Ectodermal cell (in vitro differentiated cells): ENCODE measurements around the gene MOAP1.
"Not testable (repeated sequence)": the region's sequence is repeated elsewhere in the genome, so short reads cannot be mapped to it uniquely, and the experiment has no call there.

Source experiments
- H3K27ac ChIP-seq: 2 replicates; pipeline ENCODE4 v1.7.0; 2013; ENCODE audit warnings: mild to moderate bottlenecking, low read depth, low read length; ENCODE audit not compliant: insufficient read depth, poor library complexity, severe bottlenecking
- H3K27me3 ChIP-seq: 2 replicates; pipeline ENCODE4 v1.7.0; 2013; ENCODE audit warnings: mild to moderate bottlenecking, low read length; ENCODE audit not compliant: insufficient read depth, control insufficient read depth, poor library complexity, severe bottlenecking
- H3K36me3 ChIP-seq: one replicate; pipeline ENCODE4 v1.7.0; 2013; ENCODE audit warnings: low read length; ENCODE audit not compliant: control insufficient read depth, insufficient read depth
- H3K4me1 ChIP-seq: one replicate; pipeline ENCODE4 v1.7.0; 2013; ENCODE audit warnings: low read length; ENCODE audit not compliant: control insufficient read depth, insufficient read depth
- H3K4me3 ChIP-seq: 2 replicates; pipeline ENCODE4 v1.7.0; 2013; ENCODE audit warnings: low read depth, low read length, control low read depth; ENCODE audit not compliant: insufficient read depth
- H3K9me3 ChIP-seq: 2 replicates; pipeline ENCODE4 v1.7.0; 2013; ENCODE audit warnings: mild to moderate bottlenecking, low read length, moderate library complexity; ENCODE audit not compliant: control insufficient read depth
- WGBS, 2 experiments: methylation state at CpG; one replicate each; pipeline ENCODE4 v1.1.7; 2013; ENCODE audit warnings: missing lambda C conversion rate in 2 of 2; 5-methylcytosine and 5-hydroxymethylcytosine counted together

MOAP1 gene

GRCh38 chr14:93165271-93166265 lies 19.1 kb downstream of the MOAP1 start:
- WGBS, 2 experiments, result 85 to 89% methylated on average over 24 of the region's 26 CpGs
- not testable (repeated sequence) for H3K4me3 ChIP-seq, H3K27me3 ChIP-seq, H3K27ac ChIP-seq, H3K36me3 ChIP-seq, H3K4me1 ChIP-seq, H3K9me3 ChIP-seq

GRCh38 chr14:93163564-93163963 lies 21.1 kb downstream of the MOAP1 start:
- WGBS, 2 experiments, result 64 to 72% methylated on average over 4 to 5 of the region's 5 CpGs
- Histone ChIP-seq H3K4me3 (no peak overlapping the region), H3K27me3 (no peaks in the 10 kb centered on the region), H3K27ac (no peak overlapping the region), H3K4me1 (no peaks in the 10 kb centered on the region), H3K36me3 (no peaks in the 10 kb centered on the region), H3K9me3 (no peaks in the 10 kb centered on the region)

DNA sequence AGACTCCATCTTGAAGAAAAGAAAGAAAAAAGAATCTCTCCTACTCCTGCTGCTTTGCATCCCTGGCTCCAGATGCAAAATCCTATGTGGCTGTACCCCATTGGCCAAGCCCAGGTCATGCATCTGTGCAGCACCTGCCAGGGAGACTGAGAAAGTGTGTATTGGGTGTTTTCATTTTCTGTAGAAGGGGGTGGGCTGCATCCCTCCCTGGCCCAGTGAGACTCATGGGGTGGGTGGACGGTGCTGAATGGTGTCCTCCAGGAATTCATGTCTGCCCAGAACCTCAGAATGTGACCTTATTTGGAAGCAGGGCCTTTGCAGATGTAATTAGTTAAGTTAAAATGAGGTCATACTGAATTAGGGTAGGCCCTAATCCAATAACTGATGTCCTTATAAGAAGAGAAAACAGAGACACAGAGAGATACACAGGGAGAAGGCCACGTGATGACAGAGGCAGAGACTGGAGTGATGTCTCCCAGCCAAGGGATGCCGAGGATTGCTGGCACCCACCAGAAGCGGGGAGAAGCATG lies 23.2 kb downstream of the MOAP1 start:
- no peaks in the 10 kb centered on the region for H3K9me3 ChIP-seq
- no peaks in the 10 kb centered on the region for H3K27me3 ChIP-seq
- 91% methylated on average over 4 of the region's 4 CpGs for WGBS, 2 experiments
- no peaks in the 10 kb centered on the region for H3K36me3 ChIP-seq
- H3K4me3 ChIP-seq, result no peak overlapping the region
- no peak overlapping the region for H3K27ac ChIP-seq
- no peaks in the 10 kb centered on the region for H3K4me1 ChIP-seq

DNA sequence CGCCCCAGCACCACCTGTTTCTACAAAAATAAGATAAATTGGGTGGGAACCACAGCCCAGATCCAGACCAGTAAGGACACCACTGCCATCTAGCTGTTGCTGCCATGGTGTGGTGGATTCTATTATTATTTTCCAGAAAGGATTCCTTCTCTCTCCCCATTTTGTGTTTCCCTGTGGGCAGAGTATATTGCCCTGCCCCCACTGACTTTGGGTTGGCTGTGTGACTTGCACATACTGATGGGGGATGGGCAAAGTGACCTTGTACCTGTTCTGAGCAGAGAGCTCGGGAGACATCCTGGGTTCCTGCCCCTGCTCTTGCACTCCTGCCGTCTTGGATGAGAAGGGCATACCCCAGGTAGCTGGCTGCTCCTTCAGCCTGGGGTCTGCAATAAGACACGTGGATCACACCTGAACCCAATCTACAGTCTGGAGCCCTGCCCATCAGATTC lies 24.3 kb downstream of the MOAP1 start:
- no peaks in the 10 kb centered on the region for H3K9me3 ChIP-seq
- no peak overlapping the region for H3K27ac ChIP-seq
- no peak overlapping the region for H3K4me3 ChIP-seq
- H3K36me3 ChIP-seq, result no peaks in the 10 kb centered on the region
- 63 to 64% methylated on average over 3 of the region's 4 CpGs for WGBS, 2 experiments
- no peaks in the 10 kb centered on the region for H3K27me3 ChIP-seq
- H3K4me1 ChIP-seq, result no peaks in the 10 kb centered on the region

DNA sequence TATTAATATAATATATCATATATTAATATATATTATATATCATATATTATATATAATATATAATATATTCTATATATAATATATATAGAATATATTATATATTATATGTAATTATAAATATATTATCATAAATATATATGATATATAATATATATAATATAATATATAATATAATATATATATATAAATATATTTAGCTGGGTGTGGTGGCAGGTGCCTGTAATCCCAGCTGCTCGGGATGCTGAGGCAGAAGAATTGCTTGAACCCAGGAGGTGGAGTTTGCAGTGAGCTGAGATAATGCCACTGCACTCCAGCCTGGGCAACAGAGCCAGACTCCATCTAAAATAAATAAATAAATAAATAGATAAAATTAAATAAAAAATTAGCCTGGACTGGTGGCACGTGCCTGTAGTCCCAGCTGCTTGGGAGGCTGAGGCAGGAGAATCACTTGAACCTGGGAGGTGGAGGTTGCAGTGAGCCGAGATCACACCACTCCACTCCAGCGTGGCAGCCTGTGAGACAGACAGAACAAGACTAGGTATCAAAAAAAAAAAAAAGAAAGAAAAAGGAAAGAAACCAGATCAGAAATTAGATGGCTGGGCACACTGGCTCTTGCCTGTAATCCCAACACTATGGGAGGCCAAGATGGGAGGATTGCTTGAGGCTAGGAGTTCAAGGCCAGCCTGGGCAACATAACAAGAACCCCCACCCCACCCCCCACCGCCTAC lies 24.9 kb downstream of the MOAP1 start:
- 77 to 92% methylated on average over 4 of the region's 5 CpGs for WGBS, 2 experiments
- not testable (repeated sequence) for H3K9me3 ChIP-seq

GRCh38 chr14:93158349-93158748 lies 26.3 kb downstream of the MOAP1 start:
- not testable (repeated sequence) for H3K36me3 ChIP-seq, H3K4me3 ChIP-seq, H3K4me1 ChIP-seq, H3K27me3 ChIP-seq, H3K9me3 ChIP-seq, H3K27ac ChIP-seq
- WGBS, 2 experiments, result 94 to 97% methylated on average over 6 of the region's 7 CpGs

More for the DNA sequence above, 24.9 kb downstream of the MOAP1 start:
- H3K4me3 ChIP-seq, H3K27ac ChIP-seq, H3K36me3 ChIP-seq, H3K27me3 ChIP-seq, H3K4me1 ChIP-seq: not testable (repeated sequence)

- H3K9me3 ChIP-seq, result no peaks in the 10 kb centered on the region
- no peaks in the 10 kb centered on the region for H3K27me3 ChIP-seq
- no peaks in the 10 kb centered on the region for H3K36me3 ChIP-seq
- H3K4me1 ChIP-seq, result no peaks in the 10 kb centered on the region
- H3K27ac ChIP-seq, result no peak overlapping the region
- no peak overlapping the region for H3K4me3 ChIP-seq
- 84 to 88% methylated on average over 8 of the region's 8 CpGs for WGBS, 2 experiments
Measured at GRCh38 chr14:93156693-93157369, 27.9 kb downstream of the MOAP1 start.

GRCh38 chr14:93155667-93156066 lies 29.0 kb downstream of the MOAP1 start:
- Histone ChIP-seq H3K27me3 (no peaks in the 10 kb centered on the region), H3K36me3 (no peaks in the 10 kb centered on the region), H3K4me3 (no peak overlapping the region), H3K4me1 (peaks cover 4% of the 10 kb centered on the region), H3K9me3 (no peaks in the 10 kb centered on the region), H3K27ac (no peak overlapping the region)
- 89 to 93% methylated on average over 2 of the region's 2 CpGs for WGBS, 2 experiments

GRCh38 chr14:93153121-93153520 lies 31.6 kb downstream of the MOAP1 start:
- no peaks in the 10 kb centered on the region for H3K36me3 ChIP-seq
- H3K9me3 ChIP-seq, result no peaks in the 10 kb centered on the region
- no peaks in the 10 kb centered on the region for H3K27me3 ChIP-seq
- peaks cover 12% of the 10 kb centered on the region for H3K4me1 ChIP-seq
- WGBS, 2 experiments, result 94 to 95% methylated on average over 5 to 6 of the region's 7 CpGs
- H3K4me3 ChIP-seq, result no peak overlapping the region
- no peak overlapping the region for H3K27ac ChIP-seq
